Activated T-helper 1 cell treated with anti-CD3 and anti-CD28 coated beads, Interleukin-12 subunit alpha, Interleukin-12 subunit beta, Interleukin-2, Interleukin-4 antibody, amounts not matched to agents 30 ng/mL and 10 ng/mL and 1 ng/mL, durations not matched to agents 14 hours and 24 hours and 36 hours (primary cell): ENCODE results near the gene QSOX1. TPM values are rescaled to one million over a fixed set of nuclear protein-coding genes. Genes with fewer than 3 reads are reported as not detected.

Experiments used
- DNase-seq: peaks from one replicate; pipeline ENCODE4 v3.0.0; 2021; ENCODE audit warnings: low spot score
- H3K27ac Mint-ChIP-seq: one replicate; pipeline ENCODE4 v1.8.0; 2021; ENCODE audit warnings: mild to moderate bottlenecking, mixed read lengths
- H3K27me3 Mint-ChIP-seq: one replicate; pipeline ENCODE4 v1.8.0; 2022; ENCODE audit warnings: mild to moderate bottlenecking, moderate library complexity, mixed read lengths; ENCODE audit not compliant: insufficient read depth
- H3K36me3 Mint-ChIP-seq: one replicate; pipeline ENCODE4 v1.8.0; 2021; ENCODE audit warnings: low read depth, mixed read lengths
- H3K4me1 Mint-ChIP-seq: one replicate; pipeline ENCODE4 v1.8.0; 2021; ENCODE audit warnings: low read depth, mixed read lengths
- H3K4me3 Mint-ChIP-seq: one replicate; pipeline ENCODE4 v1.8.0; 2021; ENCODE audit warnings: mild to moderate bottlenecking, moderate library complexity, mixed read lengths
- H3K9me3 Mint-ChIP-seq: one replicate; pipeline ENCODE4 v1.8.0; 2021; ENCODE audit warnings: mixed read lengths
- intact Hi-C: fragments of 100-400 bp; cut with micrococcal nuclease; formaldehyde crosslinking; loops from one replicate; pipeline ENCODE4 v1.15.1; 2024
- total RNA-seq: library from RNA; stranded (reverse); gene quantifications from 2 replicates; pipeline ENCODE4 v1.2.3, GENCODE V29; 2022

The QSOX1 gene
- total RNA-seq, 1 donor from 2014 or later, result 61.4 TPM

DNA sequence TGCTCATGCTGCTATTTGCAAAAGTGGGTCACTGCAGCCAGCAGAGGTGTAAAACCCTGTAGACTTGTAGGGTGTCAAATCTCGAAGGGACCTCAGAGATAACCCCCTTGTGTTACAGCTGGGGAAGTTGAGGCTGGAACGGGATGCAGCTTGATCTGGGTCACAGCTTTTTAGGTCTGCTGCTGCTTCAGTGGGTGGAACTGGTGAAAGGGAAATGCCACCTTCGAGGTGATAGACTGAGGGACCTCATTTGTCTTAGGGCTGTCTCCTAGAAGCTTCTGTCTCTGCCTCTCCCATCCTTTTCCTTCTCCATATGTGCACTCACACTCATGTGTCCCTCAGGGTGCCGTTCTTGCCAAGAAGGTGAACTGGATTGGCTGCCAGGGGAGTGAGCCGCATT is 35.4 kb downstream of the QSOX1 start:
- intact Hi-C loops, result no loop called here
- no peak for DNase-seq
- Mint-ChIP-seq H3K27ac (no peak overlapping the region), H3K27me3 (no peaks in the 10 kb centered on the region), H3K36me3 (peaks cover 4% of the 10 kb centered on the region), H3K9me3 (no peaks in the 10 kb centered on the region), H3K4me3 (no peak overlapping the region), H3K4me1 (peaks cover 7% of the 10 kb centered on the region)

DNA sequence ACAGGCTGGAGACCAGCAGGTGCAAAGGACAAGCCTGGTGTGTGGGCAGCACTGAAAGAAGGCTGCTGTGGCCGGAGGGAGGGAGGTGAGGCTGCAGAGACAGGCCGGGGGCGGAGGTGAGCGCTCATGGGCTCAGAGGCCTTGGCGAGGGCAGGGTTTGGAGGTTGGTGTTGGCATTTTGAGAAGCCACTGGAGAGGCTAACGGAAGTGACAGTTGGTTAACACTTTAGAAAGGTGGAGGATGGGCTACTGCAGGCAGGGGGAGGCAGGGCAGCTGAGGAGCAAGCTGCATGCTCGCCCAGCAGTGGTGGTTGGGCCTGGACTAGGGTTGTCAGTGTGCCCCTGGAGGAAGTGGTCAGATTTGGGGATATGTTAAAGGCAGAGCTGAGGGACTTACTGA is 37.5 kb downstream of the QSOX1 start:
- H3K4me1 Mint-ChIP-seq, result peaks cover 7% of the 10 kb centered on the region
- H3K27ac Mint-ChIP-seq, result peak overlapping the region; percentile 5
- no peaks in the 10 kb centered on the region for H3K9me3 Mint-ChIP-seq
- no peak overlapping the region for H3K4me3 Mint-ChIP-seq
- DNase-seq, result no peak
- no peaks in the 10 kb centered on the region for H3K27me3 Mint-ChIP-seq
- intact Hi-C loops, result no loop called here
- peaks cover 4% of the 10 kb centered on the region for H3K36me3 Mint-ChIP-seq

DNA sequence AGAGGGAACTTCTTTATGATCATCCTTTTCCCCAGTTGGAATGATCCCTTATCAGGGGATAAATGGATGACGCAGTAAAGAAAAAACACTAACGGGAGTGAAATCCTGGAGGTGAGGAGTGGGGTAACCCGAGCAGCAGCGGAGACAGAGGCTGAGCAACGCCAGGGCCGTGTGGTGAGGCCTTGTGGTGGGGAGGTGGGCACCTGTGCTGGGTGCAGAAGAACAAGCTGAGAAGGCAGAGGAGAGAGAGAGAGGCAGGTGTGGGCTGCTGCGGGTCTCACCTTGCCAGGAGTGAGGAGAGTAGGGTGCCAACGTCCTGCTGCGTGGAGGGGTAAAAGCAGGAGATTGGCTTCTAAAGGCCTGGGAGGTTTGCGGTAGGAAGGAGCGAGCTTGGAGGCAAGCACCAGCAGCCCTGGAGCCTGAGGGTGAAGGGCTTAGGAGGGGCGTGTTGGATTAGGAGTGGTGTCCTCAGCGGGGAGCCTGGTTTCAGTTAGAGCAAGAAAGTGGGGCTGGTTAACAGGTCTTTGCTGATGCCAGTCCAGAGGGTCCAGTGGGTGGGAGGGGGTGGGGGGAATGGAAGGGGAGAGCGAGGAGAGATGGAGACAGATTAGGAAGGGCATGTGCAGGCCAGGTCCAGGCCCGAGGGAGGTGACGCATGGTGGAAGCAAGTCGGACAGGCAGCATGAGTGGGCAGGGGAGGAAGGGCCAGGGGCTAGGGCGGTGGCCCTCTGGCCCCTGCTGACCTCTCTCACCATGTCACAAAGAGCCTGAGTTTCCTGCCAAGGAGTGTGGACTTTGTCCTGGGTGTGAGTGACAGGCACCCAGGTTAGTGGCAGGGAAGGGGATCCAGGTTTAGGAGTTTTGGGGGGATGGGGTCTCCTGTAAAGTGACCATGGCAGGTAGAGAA is 38.7 kb downstream of the QSOX1 start:
- peaks cover 4% of the 10 kb centered on the region for H3K36me3 Mint-ChIP-seq
- H3K9me3 Mint-ChIP-seq, result no peaks in the 10 kb centered on the region
- H3K4me3 Mint-ChIP-seq, result no peak overlapping the region
- intact Hi-C loops, result no loop called here
- no peaks in the 10 kb centered on the region for H3K27me3 Mint-ChIP-seq
- DNase-seq, result no peak
- no peak overlapping the region for H3K27ac Mint-ChIP-seq
- peaks cover 7% of the 10 kb centered on the region for H3K4me1 Mint-ChIP-seq

DNA sequence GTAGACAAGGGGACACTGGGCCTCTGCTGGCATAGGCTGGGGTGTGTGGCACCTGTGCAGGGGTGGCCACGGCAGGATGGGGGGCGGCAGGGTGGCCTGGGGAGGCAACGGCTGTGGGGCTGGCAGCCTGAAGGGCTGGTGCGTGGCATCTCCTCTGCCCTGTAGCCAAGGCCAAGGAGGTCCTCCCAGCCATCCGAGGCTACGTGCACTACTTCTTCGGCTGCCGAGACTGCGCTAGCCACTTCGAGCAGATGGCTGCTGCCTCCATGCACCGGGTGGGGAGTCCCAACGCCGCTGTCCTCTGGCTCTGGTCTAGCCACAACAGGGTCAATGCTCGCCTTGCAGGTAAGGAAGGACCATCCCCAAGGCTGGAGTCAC is 39.4 kb downstream of the QSOX1 start:
- intact Hi-C loops, result no loop called here
- no peak for DNase-seq
- peaks cover 4% of the 10 kb centered on the region for H3K36me3 Mint-ChIP-seq
- no peak overlapping the region for H3K4me3 Mint-ChIP-seq
- H3K9me3 Mint-ChIP-seq, result no peaks in the 10 kb centered on the region
- peaks cover 7% of the 10 kb centered on the region for H3K4me1 Mint-ChIP-seq
- no peak overlapping the region for H3K27ac Mint-ChIP-seq
- no peaks in the 10 kb centered on the region for H3K27me3 Mint-ChIP-seq

DNA sequence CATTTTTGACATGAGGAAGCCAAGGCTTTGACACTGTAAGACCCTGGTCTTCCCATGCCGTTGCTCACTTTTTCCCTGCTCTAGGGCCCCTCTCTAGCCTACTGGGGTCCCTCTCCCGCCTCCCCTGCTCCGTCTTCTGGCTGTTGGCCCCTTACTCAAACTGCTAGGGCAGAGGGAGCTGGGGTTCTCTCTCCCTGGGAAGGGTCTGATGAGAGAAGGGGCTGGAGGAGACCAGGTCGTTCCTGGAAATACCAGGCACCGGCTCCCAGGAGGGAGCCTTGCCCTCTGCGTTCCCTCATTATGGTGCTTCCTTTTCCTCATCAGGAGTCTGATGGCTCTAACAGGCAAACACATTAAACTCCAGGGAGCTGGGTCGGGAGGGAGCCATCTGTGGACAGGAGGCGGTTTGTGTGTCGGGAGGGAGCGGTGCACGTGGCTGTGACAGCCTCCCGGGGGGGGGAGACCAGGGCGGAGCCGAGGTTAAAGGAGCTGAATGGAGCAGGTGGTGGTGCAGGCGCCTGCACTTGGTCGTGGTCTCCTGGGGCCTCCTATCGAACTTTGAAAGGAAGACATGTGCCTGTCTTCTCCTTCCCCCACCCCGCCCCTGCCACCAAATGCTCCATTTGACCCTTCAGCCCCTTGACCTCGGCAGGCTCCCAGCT is 40.0 kb downstream of the QSOX1 start:
- Mint-ChIP-seq H3K4me3 (no peak overlapping the region), H3K27me3 (no peaks in the 10 kb centered on the region), H3K36me3 (peaks cover 4% of the 10 kb centered on the region), H3K4me1 (peaks cover 7% of the 10 kb centered on the region), H3K27ac (no peak overlapping the region), H3K9me3 (no peaks in the 10 kb centered on the region)
- no peak for DNase-seq
- intact Hi-C loops, result no loop called here

DNA sequence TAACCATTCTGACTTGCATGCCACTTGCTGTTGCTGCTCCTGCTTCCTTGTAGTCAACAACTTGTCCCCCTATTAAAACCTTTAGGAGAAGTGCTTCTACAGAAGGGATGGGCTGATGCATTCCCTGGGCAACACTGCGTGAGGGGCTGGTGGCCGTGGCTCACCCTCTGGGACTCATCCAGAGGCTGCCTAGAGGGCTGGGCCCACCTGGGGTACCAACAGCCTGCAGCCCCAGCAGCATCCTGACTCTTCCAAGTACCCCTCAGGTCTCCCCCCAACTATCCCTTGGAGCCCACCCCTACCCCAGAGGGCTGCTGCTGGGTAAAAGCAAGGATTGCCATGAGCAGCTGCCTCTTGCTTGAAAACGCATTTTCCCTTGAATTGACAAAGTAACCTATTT is 40.7 kb downstream of the QSOX1 start:
- intact Hi-C loops, result no loop called here
- H3K36me3 Mint-ChIP-seq, result peaks cover 4% of the 10 kb centered on the region
- no peak overlapping the region for H3K4me3 Mint-ChIP-seq
- H3K9me3 Mint-ChIP-seq, result no peaks in the 10 kb centered on the region
- H3K27ac Mint-ChIP-seq, result no peak overlapping the region
- H3K4me1 Mint-ChIP-seq, result peaks cover 7% of the 10 kb centered on the region
- DNase-seq, result no peak
- H3K27me3 Mint-ChIP-seq, result no peaks in the 10 kb centered on the region

DNA sequence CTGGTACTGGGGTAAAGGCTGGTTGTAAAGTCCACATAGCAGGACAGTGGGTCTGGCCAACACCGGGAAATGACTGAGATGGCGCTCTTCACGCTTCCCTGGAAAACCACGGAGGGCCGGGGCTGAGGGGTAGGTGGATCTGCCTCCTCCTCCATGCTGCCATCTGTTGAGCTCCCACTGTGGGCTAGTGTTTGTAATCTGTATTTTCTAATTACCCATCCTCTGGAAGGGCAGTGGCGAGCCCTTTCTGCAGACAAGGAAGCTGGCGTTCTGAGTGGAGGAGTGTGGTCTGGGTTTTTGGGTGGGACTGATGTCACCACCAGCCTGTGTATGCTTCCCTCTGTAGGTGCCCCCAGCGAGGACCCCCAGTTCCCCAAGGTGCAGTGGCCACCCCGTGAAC is 41.2 kb downstream of the QSOX1 start:
- Mint-ChIP-seq H3K4me3 (no peak overlapping the region), H3K36me3 (peaks cover 4% of the 10 kb centered on the region), H3K27ac (no peak overlapping the region), H3K27me3 (no peaks in the 10 kb centered on the region), H3K4me1 (peaks cover 7% of the 10 kb centered on the region), H3K9me3 (no peaks in the 10 kb centered on the region)
- intact Hi-C loops, result no loop called here
- DNase-seq, result no peak

DNA sequence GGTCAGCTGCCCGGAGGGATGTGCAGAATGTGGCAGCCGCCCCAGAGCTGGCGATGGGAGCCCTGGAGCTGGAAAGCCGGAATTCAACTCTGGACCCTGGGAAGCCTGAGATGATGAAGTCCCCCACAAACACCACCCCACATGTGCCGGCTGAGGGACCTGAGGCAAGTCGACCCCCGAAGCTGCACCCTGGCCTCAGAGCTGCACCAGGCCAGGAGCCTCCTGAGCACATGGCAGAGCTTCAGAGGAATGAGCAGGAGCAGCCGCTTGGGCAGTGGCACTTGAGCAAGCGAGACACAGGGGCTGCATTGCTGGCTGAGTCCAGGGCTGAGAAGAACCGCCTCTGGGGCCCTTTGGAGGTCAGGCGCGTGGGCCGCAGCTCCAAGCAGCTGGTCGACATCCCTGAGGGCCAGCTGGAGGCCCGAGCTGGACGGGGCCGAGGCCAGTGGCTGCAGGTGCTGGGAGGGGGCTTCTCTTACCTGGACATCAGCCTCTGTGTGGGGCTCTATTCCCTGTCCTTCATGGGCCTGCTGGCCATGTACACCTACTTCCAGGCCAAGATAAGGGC is 41.9 kb downstream of the QSOX1 start:
- Mint-ChIP-seq H3K4me1 (peaks cover 7% of the 10 kb centered on the region), H3K36me3 (peaks cover 4% of the 10 kb centered on the region), H3K27ac (no peak overlapping the region), H3K9me3 (no peaks in the 10 kb centered on the region), H3K27me3 (no peaks in the 10 kb centered on the region), H3K4me3 (no peak overlapping the region)
- DNase-seq, result no peak
- intact Hi-C loops, result no loop called here

DNA sequence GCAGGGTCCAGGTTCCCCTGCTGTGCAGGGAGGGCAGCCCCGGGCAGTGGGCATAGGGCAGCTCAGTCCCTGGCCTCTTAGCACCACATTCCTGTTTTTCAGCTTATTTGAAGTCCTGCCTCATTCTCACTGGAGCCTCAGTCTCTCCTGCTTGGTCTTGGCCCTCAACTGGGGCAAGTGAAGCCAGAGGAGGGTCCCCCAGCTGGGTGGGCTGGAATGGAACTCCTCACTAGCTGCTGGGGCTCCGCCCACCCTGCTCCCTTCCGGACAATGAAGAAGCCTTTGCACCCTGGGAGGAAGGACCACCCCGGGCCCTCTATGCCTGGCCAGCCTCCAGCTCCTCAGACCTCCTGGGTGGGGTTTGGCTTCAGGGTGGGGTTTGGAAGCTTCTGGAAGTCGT is 42.6 kb downstream of the QSOX1 start:
- no peaks in the 10 kb centered on the region for H3K27me3 Mint-ChIP-seq
- peaks cover 3% of the 10 kb centered on the region for H3K4me1 Mint-ChIP-seq
- DNase-seq, result no peak
- H3K9me3 Mint-ChIP-seq, result no peaks in the 10 kb centered on the region
- peaks cover 4% of the 10 kb centered on the region for H3K36me3 Mint-ChIP-seq
- H3K27ac Mint-ChIP-seq, result no peak overlapping the region
- no peak overlapping the region for H3K4me3 Mint-ChIP-seq
- intact Hi-C loops, result no loop called here

DNA sequence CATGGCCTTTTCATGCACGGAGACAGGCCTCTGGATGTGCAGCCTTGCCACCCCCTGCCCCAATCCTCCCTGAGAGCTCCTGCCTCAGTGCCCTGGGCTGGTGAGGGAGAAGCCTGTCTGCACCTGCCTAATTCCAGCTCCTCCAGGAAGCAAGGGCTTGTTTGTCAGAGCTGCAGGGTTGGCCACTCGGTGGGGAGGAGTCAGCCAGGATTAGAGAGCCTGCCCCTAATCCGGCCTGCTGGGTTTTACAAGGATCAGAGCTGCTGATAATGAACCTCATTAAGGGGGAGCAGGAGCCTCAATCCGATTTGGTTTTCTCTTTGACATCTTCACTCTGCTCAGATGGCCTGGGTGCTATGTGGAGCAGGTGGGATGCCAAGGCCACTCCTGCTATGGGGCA is 43.5 kb downstream of the QSOX1 start:
- no peaks in the 10 kb centered on the region for H3K27me3 Mint-ChIP-seq
- no peak for DNase-seq
- no peaks in the 10 kb centered on the region for H3K9me3 Mint-ChIP-seq
- no peak overlapping the region for H3K4me3 Mint-ChIP-seq
- intact Hi-C loops, result no loop called here
- H3K27ac Mint-ChIP-seq, result no peak overlapping the region
- H3K4me1 Mint-ChIP-seq, result no peaks in the 10 kb centered on the region
- H3K36me3 Mint-ChIP-seq, result no peaks in the 10 kb centered on the region

DNA sequence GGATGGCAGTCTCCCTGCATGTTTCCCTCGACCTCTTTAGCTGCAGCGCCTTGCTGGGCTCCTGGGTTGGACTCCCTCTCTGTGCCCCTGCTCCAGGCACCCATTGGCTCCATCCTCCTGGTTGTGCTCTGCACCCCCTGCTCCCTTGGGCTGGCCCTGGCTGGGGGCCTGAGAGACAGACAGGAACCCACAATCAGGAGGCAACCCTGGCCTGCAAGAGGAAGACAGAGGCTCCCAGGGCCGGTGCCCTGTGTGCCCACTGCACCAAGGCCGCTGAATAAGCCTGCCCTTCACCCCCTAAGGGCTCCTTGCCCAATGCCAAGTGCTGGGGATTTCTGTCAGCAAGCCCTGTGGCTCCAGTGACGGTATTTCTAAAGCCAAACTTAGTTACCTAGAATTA is 43.9 kb downstream of the QSOX1 start:
- H3K9me3 Mint-ChIP-seq, result no peaks in the 10 kb centered on the region
- no peaks in the 10 kb centered on the region for H3K27me3 Mint-ChIP-seq
- intact Hi-C loops, result no loop called here
- DNase-seq, result no peak
- H3K27ac Mint-ChIP-seq, result no peak overlapping the region
- no peak overlapping the region for H3K4me3 Mint-ChIP-seq
- no peaks in the 10 kb centered on the region for H3K4me1 Mint-ChIP-seq
- H3K36me3 Mint-ChIP-seq, result no peaks in the 10 kb centered on the region

DNA sequence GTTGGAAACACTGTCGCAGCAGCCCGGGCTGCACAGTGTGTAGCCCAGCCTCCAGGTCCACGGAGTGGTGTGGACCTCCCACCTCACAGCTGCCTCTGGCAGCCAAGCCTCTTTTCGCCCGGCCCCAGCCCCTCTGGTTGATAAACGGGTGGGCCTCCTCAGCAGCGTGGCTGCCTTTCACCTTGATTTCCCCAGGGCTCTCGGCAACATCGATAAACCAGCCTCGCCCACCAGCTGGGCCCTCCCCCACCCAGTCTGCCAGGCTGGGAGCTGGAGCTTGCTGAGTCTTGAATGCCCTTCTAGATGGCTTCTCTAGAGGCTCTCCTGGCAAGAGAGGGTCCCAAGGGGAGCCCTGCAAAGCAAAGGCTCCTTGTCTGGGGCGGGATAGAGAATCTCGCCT is 44.3 kb downstream of the QSOX1 start:
- H3K27ac Mint-ChIP-seq, result no peak overlapping the region
- no peaks in the 10 kb centered on the region for H3K4me1 Mint-ChIP-seq
- H3K4me3 Mint-ChIP-seq, result no peak overlapping the region
- no peaks in the 10 kb centered on the region for H3K9me3 Mint-ChIP-seq
- no peaks in the 10 kb centered on the region for H3K36me3 Mint-ChIP-seq
- no peak for DNase-seq
- intact Hi-C loops, result no loop called here
- no peaks in the 10 kb centered on the region for H3K27me3 Mint-ChIP-seq

DNA sequence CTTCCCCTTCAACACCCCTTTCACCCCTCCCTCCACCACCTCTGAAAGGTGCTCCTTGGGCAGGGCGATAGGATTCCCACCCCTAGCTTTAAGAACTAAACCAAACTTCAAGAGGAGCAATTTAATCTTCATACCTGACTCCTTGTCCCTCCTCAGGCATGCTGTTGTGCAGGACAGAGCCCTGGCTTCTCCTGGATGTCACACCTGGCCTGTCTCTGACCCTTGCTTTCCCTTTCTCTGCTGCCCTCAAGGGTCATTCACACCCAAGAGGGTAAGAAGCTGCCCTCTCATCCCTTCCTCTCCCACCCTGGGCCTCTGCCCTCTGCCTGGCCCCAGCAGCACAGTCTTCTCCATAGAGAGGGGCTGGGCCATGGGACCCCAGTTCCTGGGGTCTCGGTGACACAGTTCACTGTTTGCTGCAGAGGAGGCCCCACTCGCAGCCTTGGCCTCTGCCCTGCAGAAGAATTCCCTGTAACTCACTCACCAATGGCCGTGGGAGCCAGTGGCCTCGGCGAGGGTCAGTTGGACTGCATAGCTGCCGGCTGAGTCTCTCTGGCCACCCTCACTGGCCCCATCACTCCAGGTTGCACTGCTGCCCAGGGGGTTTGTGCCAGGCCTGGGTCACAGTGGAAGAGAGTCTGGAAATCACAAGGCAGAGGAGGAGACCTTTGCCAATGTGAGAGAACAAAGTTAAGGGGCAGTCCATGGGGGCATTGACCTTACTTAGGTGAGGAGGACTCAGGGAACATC is 47.0 kb downstream of the QSOX1 start:
- no peak for DNase-seq
- Mint-ChIP-seq H3K27ac (no peak overlapping the region), H3K36me3 (no peaks in the 10 kb centered on the region), H3K4me1 (no peaks in the 10 kb centered on the region), H3K9me3 (no peaks in the 10 kb centered on the region), H3K27me3 (no peaks in the 10 kb centered on the region), H3K4me3 (no peak overlapping the region)
- intact Hi-C loops, result no loop called here
